Transverse colon (tissue), 4 donors: Measurements from ENCODE around the gene FDCSP. TPM values are rescaled to one million over a fixed set of nuclear protein-coding genes. Genes with fewer than 3 reads are reported as not detected.
"Not testable (repeated sequence)": the region's sequence is repeated elsewhere in the genome, so short reads cannot be mapped to it uniquely, and the experiment has no call there.

Source experiments
- DNase-seq: peaks from one replicate; pipeline ENCODE4 v3.0.0-alpha.2; 2019
- H3K27ac ChIP-seq, 4 donors: fragments of 200-600 bp; sonication (generic); 2 replicates each; pipeline ENCODE4 v1.5.1; 2016 to 2018; ENCODE audit warnings: inconsistent platforms in 4 of 4
- H3K27me3 ChIP-seq: fragments of 200-600 bp; sonication (generic); 2 replicates; pipeline ENCODE4 v1.5.1; 2017; ENCODE audit warnings: inconsistent platforms
- H3K36me3 ChIP-seq, 4 donors: fragments of 200-600 bp; sonication (generic); 2 replicates each; pipeline ENCODE4 v1.5.1; 2017 to 2019; ENCODE audit warnings: inconsistent platforms in 4 of 4
- H3K4me1 ChIP-seq, 4 donors: fragments of 200-600 bp; sonication (generic); 2 replicates each; pipeline ENCODE4 v1.5.1; 2017 to 2020; ENCODE audit warnings: inconsistent platforms in 4 of 4
- H3K4me3 ChIP-seq, 4 donors: fragments of 200-600 bp; sonication (generic); 1 replicate in 1 of 4; 2 replicates in 3 of 4; pipeline versions ENCODE4 v1.5.1 to v1.6.1; 2017 to 2019; ENCODE audit warnings: inconsistent platforms in 4 of 4
- H3K9me3 ChIP-seq, 2 donors: fragments of 200-600 bp; sonication (generic); 2 replicates each; pipeline ENCODE4 v1.5.1; 2017 to 2019; ENCODE audit warnings: inconsistent platforms in 2 of 2
- EP300 ChIP-seq: sonication (generic); formaldehyde crosslinking; IDR thresholded peaks from one replicate; pipeline ENCODE4 v1.6.1; 2017; ENCODE audit warnings: antibody characterized with exemption, low read depth
- POLR2A ChIP-seq: fragments of 450-650 bp; IDR thresholded peaks from one replicate; pipeline ENCODE4 v1.6.1; 2016; ENCODE audit warnings: antibody characterized with exemption, mild to moderate bottlenecking, moderate library complexity
- POLR2AphosphoS5 ChIP-seq, 3 donors: sonication (generic); formaldehyde crosslinking; IDR thresholded peaks; one replicate each; pipeline ENCODE4 v1.6.1; 2016; ENCODE audit warnings: antibody characterized with exemption in 3 of 3
- WGBS, 2 donors: methylation state at CpG; one replicate each; pipeline ENCODE4 v1.1.5; 2018; ENCODE audit warnings: low coverage in 1 of 2; 5-methylcytosine and 5-hydroxymethylcytosine counted together
- in situ Hi-C, 4 donors: fragments of 200-750 bp; cut with MboI; loops; one replicate each; pipeline versions ENCODE4 v1.15.0 to v1.15.1; 2017; ENCODE audit warnings: low sequenced_read_pairs in 3 of 4, low pct_ligation_motif_present in 1 of 4, low pct_unique_long_range_greater_than_20kb in 1 of 4
- intact Hi-C: fragments of 100-400 bp; cut with DNase I; formaldehyde crosslinking; loops from one replicate; pipeline ENCODE4 v1.15.1; 2023; ENCODE audit warnings: low total_unique reads
- total RNA-seq, 4 donors: library from RNA; depleted of rRNA; stranded (reverse); fragments of >200 nt; gene quantifications; one replicate each; pipeline ENCODE4 v1.1.0, GENCODE V29; 2016
- TF ChIP-seq, protein P1 (sequence below), 5 experiments: fragments of 200-600 bp in 3 of 5; fragments of 450-650 bp in 2 of 5; sonication (generic) in 3 of 5; IDR thresholded peaks; 1 replicate in 2 of 5; 2 replicates in 3 of 5; pipeline ENCODE4 v1.5.1; 2016 to 2017; ENCODE audit warnings: antibody characterized with exemption in 5 of 5, inconsistent platforms in 3 of 5, mild to moderate bottlenecking in 2 of 5, moderate library complexity in 1 of 5

FDCSP gene
- total RNA-seq, 4 donors from 2014 or later: 15.4 TPM; not detected in 3

DNA sequence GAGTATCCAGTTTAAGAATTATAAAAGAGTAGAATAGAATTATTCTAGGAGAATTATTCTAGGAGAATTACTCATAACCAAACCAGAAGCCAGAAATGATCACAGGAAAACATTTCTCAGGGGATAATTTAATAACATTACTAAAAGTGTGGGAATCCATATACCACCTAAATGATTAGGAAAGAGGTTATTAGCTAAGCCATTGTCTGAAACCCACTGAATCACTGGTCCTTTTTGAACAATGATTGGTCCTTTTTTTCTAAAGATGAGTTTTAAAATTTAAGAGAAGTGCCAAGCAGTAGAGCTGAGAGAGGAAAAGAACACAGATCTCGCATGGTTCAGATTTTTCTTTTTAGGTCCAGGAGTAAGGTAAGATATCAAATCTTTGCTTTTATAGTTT is 30.5 kb upstream of the FDCSP start, which contains the start of gene ODAM:
Gene ODAM (plus strand): TSS at position 301 of the 400 bp plus-strand sequence. CDS start 819 bp downstream, outside the sequence.
- no peaks in the 10 kb centered on the region for H3K27me3 ChIP-seq
- no peaks in the 10 kb centered on the region for H3K9me3 ChIP-seq
- H3K4me1 ChIP-seq: no peaks in the 10 kb centered on the region
- H3K36me3 ChIP-seq: no peaks in the 10 kb centered on the region
- 80 to 88% methylated on average over 1 of the region's 1 CpG for WGBS, 2 donors
- intact Hi-C loops: no loop called here
- TF ChIP-seq POLR2AphosphoS5 (IDR thresholded peaks at IDR 0.05) (no peak), POLR2A (no peak), EP300 (no peak)
- TF ChIP-seq, protein P1, sequence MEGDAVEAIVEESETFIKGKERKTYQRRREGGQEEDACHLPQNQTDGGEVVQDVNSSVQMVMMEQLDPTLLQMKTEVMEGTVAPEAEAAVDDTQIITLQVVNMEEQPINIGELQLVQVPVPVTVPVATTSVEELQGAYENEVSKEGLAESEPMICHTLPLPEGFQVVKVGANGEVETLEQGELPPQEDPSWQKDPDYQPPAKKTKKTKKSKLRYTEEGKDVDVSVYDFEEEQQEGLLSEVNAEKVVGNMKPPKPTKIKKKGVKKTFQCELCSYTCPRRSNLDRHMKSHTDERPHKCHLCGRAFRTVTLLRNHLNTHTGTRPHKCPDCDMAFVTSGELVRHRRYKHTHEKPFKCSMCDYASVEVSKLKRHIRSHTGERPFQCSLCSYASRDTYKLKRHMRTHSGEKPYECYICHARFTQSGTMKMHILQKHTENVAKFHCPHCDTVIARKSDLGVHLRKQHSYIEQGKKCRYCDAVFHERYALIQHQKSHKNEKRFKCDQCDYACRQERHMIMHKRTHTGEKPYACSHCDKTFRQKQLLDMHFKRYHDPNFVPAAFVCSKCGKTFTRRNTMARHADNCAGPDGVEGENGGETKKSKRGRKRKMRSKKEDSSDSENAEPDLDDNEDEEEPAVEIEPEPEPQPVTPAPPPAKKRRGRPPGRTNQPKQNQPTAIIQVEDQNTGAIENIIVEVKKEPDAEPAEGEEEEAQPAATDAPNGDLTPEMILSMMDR (IDR thresholded peaks at IDR 0.05): no peak
- DNase-seq: no peak
- in situ Hi-C loops: loop anchor here in 3 of 4 donors (25.0 kb wide), 2 partner anchors 283 to 508 kb away; no protein-coding TSS in a partner anchor
- H3K27ac ChIP-seq: no peak within 1 kb of the TSS
- no peak within 1 kb of the TSS for H3K4me3 ChIP-seq

DNA sequence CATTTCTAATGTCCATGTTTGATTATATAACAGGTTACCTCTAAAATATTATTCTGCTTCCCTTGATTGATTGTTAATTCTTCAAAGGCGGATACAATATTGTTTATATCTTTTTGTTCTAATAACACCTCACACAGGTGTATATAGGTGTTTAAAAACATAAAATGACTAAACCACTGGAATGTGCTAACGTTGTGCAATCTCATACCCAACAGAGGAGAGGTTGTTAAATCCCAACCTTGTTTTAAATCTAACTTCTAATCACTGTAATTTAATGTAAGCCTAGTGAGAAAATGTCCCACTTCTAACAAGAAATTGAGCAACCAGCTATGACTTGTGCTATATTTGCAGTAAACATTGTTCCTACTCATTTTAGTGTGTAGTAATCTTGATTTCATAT is 29.1 kb upstream of the FDCSP start:
- no peak overlapping the region for H3K4me3 ChIP-seq
- 51 to 67% methylated on average over 2 of the region's 2 CpGs for WGBS, 2 donors
- intact Hi-C loops (no loop called here), in situ Hi-C loops (loop anchor here in 3 of 4 donors (25.0 kb wide), 2 partner anchors 285 to 510 kb away; no protein-coding TSS in a partner anchor)
- H3K36me3 ChIP-seq: no peaks in the 10 kb centered on the region
- H3K4me1 ChIP-seq: no peaks in the 10 kb centered on the region
- no peaks in the 10 kb centered on the region for H3K27me3 ChIP-seq
- no peaks in the 10 kb centered on the region for H3K9me3 ChIP-seq
- DNase-seq: no peak
- no peak overlapping the region for H3K27ac ChIP-seq
- no peak for TF ChIP-seq EP300
- TF ChIP-seq POLR2AphosphoS5 (IDR thresholded peaks at IDR 0.05): no peak
- no peak for TF ChIP-seq POLR2A
- TF ChIP-seq, protein P1 (IDR thresholded peaks at IDR 0.05): no peak

DNA sequence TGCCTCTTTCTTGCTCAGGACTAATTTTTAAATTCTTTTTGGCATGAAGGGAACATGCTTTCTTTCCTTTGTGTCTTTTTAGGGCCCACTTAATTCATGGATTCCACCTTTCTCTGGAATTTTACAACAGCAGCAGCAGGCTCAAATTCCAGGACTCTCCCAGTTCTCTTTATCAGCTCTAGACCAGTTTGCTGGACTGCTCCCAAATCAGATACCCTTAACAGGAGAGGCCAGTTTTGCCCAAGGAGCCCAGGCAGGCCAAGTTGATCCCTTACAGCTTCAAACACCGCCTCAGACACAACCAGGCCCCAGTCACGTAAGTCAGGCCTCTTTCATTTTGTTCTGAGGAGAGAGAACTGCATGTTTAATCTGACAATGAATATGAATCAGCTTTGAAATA is 28.1 kb upstream of the FDCSP start:
- Histone ChIP-seq H3K4me1 (no peaks in the 10 kb centered on the region), H3K27ac (no peak overlapping the region), H3K9me3 (no peaks in the 10 kb centered on the region), H3K4me3 (no peak overlapping the region), H3K27me3 (no peaks in the 10 kb centered on the region), H3K36me3 (no peaks in the 10 kb centered on the region)
- in situ Hi-C loops: loop anchor here in 3 of 4 donors (25.0 kb wide), 2 partner anchors 286 to 511 kb away; no protein-coding TSS in a partner anchor
- WGBS, 2 donors: 45 to 54% methylated on average over 2 of the region's 2 CpGs
- DNase-seq: peak; percentile 27
- TF ChIP-seq EP300 (no peak), POLR2A (no peak), POLR2AphosphoS5 (IDR thresholded peaks at IDR 0.05) (no peak)
- TF ChIP-seq, protein P1 (IDR thresholded peaks at IDR 0.05): no peak
- intact Hi-C loops: no loop called here

DNA sequence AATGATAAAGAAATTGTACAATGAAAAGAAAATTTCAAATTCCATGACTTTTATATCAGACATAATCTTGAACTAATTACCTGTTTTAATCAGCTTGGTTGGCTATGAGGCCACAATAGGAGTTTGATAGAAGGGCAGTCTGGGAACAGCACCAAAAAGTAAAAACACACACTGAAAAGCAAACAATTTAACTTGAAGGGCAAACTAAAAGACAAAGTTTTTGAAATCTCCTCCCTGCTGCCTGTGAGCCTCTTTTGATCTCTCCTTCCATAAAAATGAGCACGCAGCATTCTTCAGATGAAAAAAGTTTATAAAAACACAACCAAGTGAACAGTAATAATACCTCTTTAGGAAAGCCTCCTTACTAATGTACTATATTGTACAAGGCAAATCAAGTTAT is 22.3 kb upstream of the FDCSP start:
- intact Hi-C loops (no loop called here), in situ Hi-C loops (no loop called here)
- no peak overlapping the region for H3K27ac ChIP-seq
- H3K27me3 ChIP-seq: no peaks in the 10 kb centered on the region
- no peaks in the 10 kb centered on the region for H3K36me3 ChIP-seq
- H3K4me3 ChIP-seq: no peak overlapping the region
- no peaks in the 10 kb centered on the region for H3K9me3 ChIP-seq
- TF ChIP-seq POLR2A (no peak), POLR2AphosphoS5 (IDR thresholded peaks at IDR 0.05) (no peak), EP300 (no peak)
- TF ChIP-seq, protein P1 (IDR thresholded peaks at IDR 0.05): no peak
- no peaks in the 10 kb centered on the region for H3K4me1 ChIP-seq
- DNase-seq: no peak
- 34 to 47% methylated on average over 1 of the region's 1 CpG for WGBS, 2 donors

DNA sequence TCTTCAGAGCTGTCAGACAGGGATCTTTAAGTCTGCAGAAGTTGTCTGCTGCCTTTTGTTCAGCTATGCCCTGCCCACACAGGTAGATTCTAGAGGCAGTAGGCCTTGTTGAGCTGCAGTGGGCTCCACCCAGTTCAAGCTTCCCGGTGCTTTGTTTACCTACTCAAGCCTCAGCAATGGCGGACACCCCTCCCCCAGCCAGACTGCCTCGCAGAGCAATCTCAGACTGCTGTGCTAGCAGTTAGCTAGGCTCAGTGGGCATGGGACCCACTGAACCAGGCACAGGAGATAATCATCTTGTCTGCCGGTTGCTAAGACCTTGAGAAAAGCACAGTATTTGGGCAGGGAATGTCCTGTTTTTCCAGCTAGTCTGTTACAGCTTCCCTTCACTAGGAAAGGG is 13.2 kb upstream of the FDCSP start:
- H3K9me3 ChIP-seq, H3K27ac ChIP-seq, H3K27me3 ChIP-seq, intact Hi-C loops, H3K4me1 ChIP-seq, DNase-seq, in situ Hi-C loops, H3K36me3 ChIP-seq, H3K4me3 ChIP-seq: not testable (repeated sequence)
- 66% methylated on average over 4 of the region's 4 CpGs; no CpG with 5 or more reads in 1 of the 2 donors for WGBS, 2 donors

DNA sequence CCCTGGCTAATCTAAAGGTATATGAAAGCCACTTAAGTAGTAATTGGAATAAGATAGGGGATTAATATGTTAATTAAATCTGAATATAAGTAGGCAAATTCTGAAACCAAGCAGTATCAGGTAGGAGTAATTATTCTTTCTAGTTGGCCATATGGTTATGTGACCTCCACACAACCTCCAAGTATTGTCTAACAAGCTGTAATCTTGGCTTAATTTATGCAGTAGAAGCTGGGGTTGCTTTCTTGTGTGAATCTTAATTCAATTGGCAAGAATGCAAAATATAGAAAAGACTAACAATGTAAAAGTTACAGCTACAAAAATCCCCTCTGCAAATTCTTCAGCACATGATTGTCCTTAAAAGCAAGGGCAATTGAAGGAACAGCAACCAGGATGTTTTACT is 9.8 kb upstream of the FDCSP start:
- H3K4me3 ChIP-seq, intact Hi-C loops, H3K36me3 ChIP-seq, H3K9me3 ChIP-seq, H3K4me1 ChIP-seq, DNase-seq, in situ Hi-C loops, H3K27me3 ChIP-seq, H3K27ac ChIP-seq: not testable (repeated sequence)

DNA sequence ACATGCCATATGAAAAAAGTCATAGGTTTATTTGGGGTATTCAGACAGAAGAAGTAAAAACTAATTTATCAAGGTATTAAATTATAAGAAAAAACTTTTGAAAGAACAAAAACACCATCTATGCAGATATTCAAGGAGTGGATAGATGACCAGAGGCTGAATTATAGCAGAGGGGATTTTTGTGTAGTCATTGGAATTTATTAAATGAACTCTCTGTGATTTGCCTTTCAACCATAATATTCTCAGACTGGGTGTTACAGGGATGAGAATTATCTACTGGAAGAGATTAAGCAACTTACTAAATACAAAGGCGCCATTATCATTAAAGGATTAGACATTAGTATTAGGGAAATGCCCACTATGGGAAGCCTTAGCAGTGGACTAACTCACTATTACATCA is 9.4 kb upstream of the FDCSP start:
- H3K36me3 ChIP-seq, DNase-seq, H3K27me3 ChIP-seq, H3K9me3 ChIP-seq, H3K27ac ChIP-seq, H3K4me1 ChIP-seq, intact Hi-C loops, H3K4me3 ChIP-seq, in situ Hi-C loops: not testable (repeated sequence)
- 92% methylated on average over 1 of the region's 1 CpG; no CpG with 5 or more reads in 1 of the 2 donors for WGBS, 2 donors
